Breast epithelium (tissue), 4 donors: Measurements from ENCODE around the gene VPS35L. TPM values are rescaled to one million over a fixed set of nuclear protein-coding genes. Genes with fewer than 3 reads are reported as not detected.

ENCODE experiments used
- DNase-seq, 2 donors: peaks; one replicate each; pipeline ENCODE4 v3.0.0-alpha.2; 2019; ENCODE audit warnings: low spot score in 2 of 2
- H3K27ac ChIP-seq, 2 donors: fragments of 200-600 bp; sonication (generic) in 1 of 2; one replicate each; pipeline ENCODE4 v1.5.1; 2016 to 2019; ENCODE audit warnings: mild to moderate bottlenecking in 1 of 2
- H3K27me3 ChIP-seq, 2 donors: fragments of 200-600 bp; sonication (generic) in 1 of 2; one replicate each; pipeline versions ENCODE4 v1.5.1 to v1.6.0; 2017 to 2019; ENCODE audit warnings: control low read depth in 1 of 2, mild to moderate bottlenecking in 1 of 2
- H3K36me3 ChIP-seq: fragments of 200-600 bp; one replicate; pipeline ENCODE4 v1.5.1; 2019
- H3K4me1 ChIP-seq, 2 donors: fragments of 200-600 bp; sonication (generic); one replicate each; pipeline ENCODE4 v1.5.1; 2016 to 2019; ENCODE audit warnings: control low read depth in 1 of 2
- H3K4me3 ChIP-seq, 3 donors: fragments of 200-600 bp; sonication (generic); 1 replicate in 2 of 3; 2 replicates in 1 of 3; pipeline ENCODE4 v1.5.1; 2016 to 2019; ENCODE audit warnings: mild to moderate bottlenecking in 3 of 3, moderate library complexity in 2 of 3
- H3K9me3 ChIP-seq, 2 donors: fragments of 200-600 bp; sonication (generic) in 1 of 2; one replicate each; pipeline ENCODE4 v1.5.1; 2016 to 2019; ENCODE audit warnings: control low read depth in 1 of 2
- CTCF ChIP-seq, 3 donors: fragments of 450-650 bp; IDR thresholded peaks; one replicate each; pipeline ENCODE4 v1.5.1; 2016 to 2017; ENCODE audit warnings: antibody characterized with exemption in 3 of 3, mild to moderate bottlenecking in 3 of 3, moderate library complexity in 3 of 3
- POLR2A ChIP-seq: fragments of 450-650 bp; IDR thresholded peaks from one replicate; pipeline ENCODE4 v1.6.1; 2016; ENCODE audit warnings: antibody characterized with exemption, mild to moderate bottlenecking, moderate library complexity
- POLR2AphosphoS5 ChIP-seq, 3 donors: sonication (generic); formaldehyde crosslinking; IDR thresholded peaks; one replicate each; pipeline ENCODE4 v1.6.1; 2017; ENCODE audit warnings: antibody characterized with exemption in 3 of 3
- intact Hi-C: fragments of 100-400 bp; cut with DNase I; formaldehyde crosslinking; loops from one replicate; pipeline ENCODE4 v1.15.1; 2023; ENCODE audit warnings: low total_unique reads
- total RNA-seq, 3 donors: library from RNA; depleted of rRNA; stranded (reverse); fragments of >200 nt; gene quantifications; one replicate each; pipeline ENCODE4 v1.1.0, GENCODE V29; 2016

VPS35L gene
- total RNA-seq, 3 donors from 2014 or later, result 36.4 to 43.3 (median 40.5) TPM

- DNase-seq, result no peak
- Histone ChIP-seq H3K27ac (no peak overlapping the region), H3K9me3 (no peaks in the 10 kb centered on the region), H3K27me3 (no peaks in the 10 kb centered on the region), H3K36me3 (no peaks in the 10 kb centered on the region), H3K4me1 (no peaks in the 10 kb centered on the region), H3K4me3 (no peak overlapping the region)
- TF ChIP-seq CTCF (IDR thresholded peaks at IDR 0.05), result no peak
- TF ChIP-seq POLR2A, result no peak
- no peak for TF ChIP-seq POLR2AphosphoS5 (IDR thresholded peaks at IDR 0.05)
- intact Hi-C loops, result no loop called here
Observed at GRCh38 chr16:19654147-19654546, 98.6 kb downstream of the VPS35L start.

DNA sequence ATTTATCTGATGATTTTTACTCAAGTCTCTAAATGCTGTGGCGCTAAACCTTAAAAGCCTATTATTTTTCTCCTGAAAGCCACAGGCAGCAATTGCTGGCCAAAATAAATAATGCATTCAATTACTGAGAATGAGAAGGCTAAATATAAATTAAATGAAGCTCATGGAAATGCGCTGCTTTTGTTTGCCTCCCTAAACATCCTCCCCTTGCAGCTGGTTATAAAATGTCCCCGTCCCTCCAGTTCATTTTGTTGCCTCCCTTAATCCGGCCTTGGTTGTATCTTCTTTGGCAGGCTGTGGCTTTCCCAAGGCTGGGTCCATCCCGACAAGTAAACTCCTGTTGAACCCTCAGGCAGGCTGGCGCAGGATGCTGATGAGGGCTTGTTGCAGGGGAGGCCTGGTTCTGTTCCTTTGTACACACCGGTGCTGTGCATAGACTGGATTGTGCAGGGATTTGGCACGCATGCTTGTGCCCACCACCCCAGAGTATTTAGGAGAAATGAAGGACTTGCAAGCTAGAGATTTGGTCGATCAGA, 99.8 kb downstream of the VPS35L start:
- no peak for DNase-seq
- no peaks in the 10 kb centered on the region for H3K4me1 ChIP-seq
- intact Hi-C loops, result no loop called here
- no peak overlapping the region for H3K4me3 ChIP-seq
- H3K27ac ChIP-seq, result no peak overlapping the region
- no peaks in the 10 kb centered on the region for H3K27me3 ChIP-seq
- H3K9me3 ChIP-seq, result no peaks in the 10 kb centered on the region
- TF ChIP-seq CTCF (IDR thresholded peaks at IDR 0.05), result no peak
- TF ChIP-seq POLR2A, result no peak
- TF ChIP-seq POLR2AphosphoS5 (IDR thresholded peaks at IDR 0.05), result no peak
- H3K36me3 ChIP-seq, result no peaks in the 10 kb centered on the region

- no peak for TF ChIP-seq POLR2A
- no peak overlapping the region for H3K4me3 ChIP-seq
- DNase-seq, result no peak
- intact Hi-C loops, result no loop called here
- H3K36me3 ChIP-seq, result no peaks in the 10 kb centered on the region
- H3K27me3 ChIP-seq, result no peaks in the 10 kb centered on the region
- no peaks in the 10 kb centered on the region for H3K9me3 ChIP-seq
- H3K4me1 ChIP-seq, result no peaks in the 10 kb centered on the region
- no peak overlapping the region for H3K27ac ChIP-seq
Observed at GRCh38 chr16:19657831-19658230, 102.3 kb downstream of the VPS35L start.

- intact Hi-C loops, result no loop called here
- Histone ChIP-seq H3K27me3 (no peaks in the 10 kb centered on the region), H3K9me3 (no peaks in the 10 kb centered on the region), H3K36me3 (no peaks in the 10 kb centered on the region), H3K27ac (no peak overlapping the region), H3K4me3 (no peak overlapping the region), H3K4me1 (no peaks in the 10 kb centered on the region)
- TF ChIP-seq POLR2A, result no peak
- TF ChIP-seq POLR2AphosphoS5 (IDR thresholded peaks at IDR 0.05), result no peak
- no peak for TF ChIP-seq CTCF (IDR thresholded peaks at IDR 0.05)
- no peak for DNase-seq
Observed at GRCh38 chr16:19659554-19659953, 104.1 kb downstream of the VPS35L start.

DNA sequence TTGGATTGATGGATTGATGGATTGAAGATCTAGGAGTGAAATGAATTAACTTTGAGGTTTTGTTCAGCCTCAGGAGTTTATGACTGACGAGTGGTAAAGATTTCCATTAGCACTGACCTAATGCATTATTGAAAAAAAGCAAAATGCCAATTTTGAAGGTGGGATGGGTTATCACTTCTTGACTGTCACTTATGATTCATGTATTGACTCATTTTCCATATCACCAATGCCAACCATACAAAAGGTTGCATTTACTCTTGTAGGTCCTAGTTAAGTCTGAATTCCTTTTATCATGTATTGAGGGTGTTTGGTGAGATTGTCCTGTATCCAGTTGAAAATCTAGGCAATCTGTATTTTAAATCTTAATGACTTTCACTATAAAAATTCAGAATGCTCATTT, 104.9 kb downstream of the VPS35L start:
- no peak for DNase-seq
- Histone ChIP-seq H3K4me1 (no peaks in the 10 kb centered on the region), H3K27ac (no peak overlapping the region), H3K9me3 (peaks cover 0 to 3% of the 10 kb centered on the region in 2 donors), H3K4me3 (no peak overlapping the region), H3K36me3 (no peaks in the 10 kb centered on the region), H3K27me3 (no peaks in the 10 kb centered on the region)
- no peak for TF ChIP-seq POLR2AphosphoS5 (IDR thresholded peaks at IDR 0.05)
- no peak for TF ChIP-seq POLR2A
- TF ChIP-seq CTCF (IDR thresholded peaks at IDR 0.05), result no peak
- intact Hi-C loops, result no loop called here

DNA sequence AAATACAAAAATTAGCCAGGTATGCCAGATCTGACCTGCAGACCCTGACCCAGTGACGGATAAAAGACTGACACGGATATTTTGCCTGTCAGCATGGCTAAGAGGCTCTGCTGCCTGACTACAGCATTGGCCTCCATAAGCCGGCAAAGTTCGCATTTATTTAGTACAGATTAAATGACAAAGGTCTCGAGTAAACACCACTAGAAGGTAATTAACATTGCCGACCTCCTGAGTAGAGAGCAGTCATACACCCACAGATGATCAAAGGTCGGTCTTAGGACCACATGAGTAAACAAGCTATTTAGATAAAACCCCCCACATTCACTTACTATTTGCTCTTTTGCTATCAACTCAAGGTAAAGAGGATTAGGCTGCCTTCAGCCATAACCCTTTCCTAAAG, 106.8 kb downstream of the VPS35L start:
- Histone ChIP-seq H3K4me1 (no peaks in the 10 kb centered on the region), H3K4me3 (no peak overlapping the region), H3K27ac (no peak overlapping the region), H3K9me3 (peaks cover 0 to 4% of the 10 kb centered on the region in 2 donors), H3K36me3 (no peaks in the 10 kb centered on the region), H3K27me3 (no peaks in the 10 kb centered on the region)
- no peak for DNase-seq
- intact Hi-C loops, result no loop called here
- TF ChIP-seq CTCF (IDR thresholded peaks at IDR 0.05) (no peak), POLR2A (no peak), POLR2AphosphoS5 (IDR thresholded peaks at IDR 0.05) (no peak)
